ENCODE data around the gene NIPAL1.

The NIPAL1 gene

GRCh38 chr4:48046059-48046458 lies 29.5 kb downstream of the NIPAL1 start:
- TF ChIP-seq POLR2AphosphoS5 (IDR thresholded peaks at IDR 0.05; ENCODE audit: low read depth) (no peak), SPI1 (IDR thresholded peaks at IDR 0.05; ENCODE audit: borderline replicate concordance, low read depth) (no peak), REST (IDR thresholded peaks at IDR 0.05; ENCODE audit: insufficient replicate concordance, low read depth) (no peak), CTCF (IDR thresholded peaks at IDR 0.05; ENCODE audit: insufficient read depth, low read length) (no peak), GABPA (IDR thresholded peaks at IDR 0.05; ENCODE audit: low read depth) (no peak)
- no peak overlapping the region for H3K27ac ChIP-seq (replicated peaks)
- no peaks in the 10 kb centered on the region for H3K27me3 ChIP-seq (ENCODE audit: insufficient read depth, poor library complexity, severe bottlenecking)
- H3K4me3 ChIP-seq (replicated peaks; ENCODE audit: insufficient read depth, low read length): no peak overlapping the region
- DNase-seq (ENCODE audit: low read depth in 1 of 2, low spot score in 1 of 2): peak in 1 of 2 experiments; percentile 5

GRCh38 chr4:48047421-48047844 lies 30.9 kb downstream of the NIPAL1 start:
- peak; percentile 35 to 79 for DNase-seq (ENCODE audit: low read depth in 1 of 2, low spot score in 1 of 2)
- no peaks in the 10 kb centered on the region for H3K27me3 ChIP-seq (ENCODE audit: insufficient read depth, poor library complexity, severe bottlenecking)
- H3K27ac ChIP-seq (replicated peaks): no peak overlapping the region
- peak; percentile 95 for TF ChIP-seq SPI1 (IDR thresholded peaks at IDR 0.05; ENCODE audit: borderline replicate concordance, low read depth)
- no peak for TF ChIP-seq REST (IDR thresholded peaks at IDR 0.05; ENCODE audit: insufficient replicate concordance, low read depth)
- TF ChIP-seq GABPA (IDR thresholded peaks at IDR 0.05; ENCODE audit: low read depth): no peak
- TF ChIP-seq CTCF (IDR thresholded peaks at IDR 0.05; ENCODE audit: insufficient read depth, low read length): no peak
- TF ChIP-seq POLR2AphosphoS5 (IDR thresholded peaks at IDR 0.05; ENCODE audit: low read depth): peak; percentile 55; the same call in 1 of the 2 replicates
- no peak overlapping the region for H3K4me3 ChIP-seq (replicated peaks; ENCODE audit: insufficient read depth, low read length)

- DNase-seq (ENCODE audit: low read depth in 1 of 2, low spot score in 1 of 2): peak in 1 of 2 experiments; percentile 9
- no peak overlapping the region for H3K27ac ChIP-seq (replicated peaks)
- no peak overlapping the region for H3K4me3 ChIP-seq (replicated peaks; ENCODE audit: insufficient read depth, low read length)
- TF ChIP-seq POLR2AphosphoS5 (IDR thresholded peaks at IDR 0.05; ENCODE audit: low read depth) (no peak), GABPA (IDR thresholded peaks at IDR 0.05; ENCODE audit: low read depth) (no peak), SPI1 (IDR thresholded peaks at IDR 0.05; ENCODE audit: borderline replicate concordance, low read depth) (no peak), CTCF (IDR thresholded peaks at IDR 0.05; ENCODE audit: insufficient read depth, low read length) (no peak), REST (IDR thresholded peaks at IDR 0.05; ENCODE audit: insufficient replicate concordance, low read depth) (no peak)
- H3K27me3 ChIP-seq (ENCODE audit: insufficient read depth, poor library complexity, severe bottlenecking): no peaks in the 10 kb centered on the region
These were observed 31.3 kb downstream of the NIPAL1 start for GRCh38 chr4:48047896-48048295.
